ENCODE measurements around the gene MB.

MB gene

DNA sequence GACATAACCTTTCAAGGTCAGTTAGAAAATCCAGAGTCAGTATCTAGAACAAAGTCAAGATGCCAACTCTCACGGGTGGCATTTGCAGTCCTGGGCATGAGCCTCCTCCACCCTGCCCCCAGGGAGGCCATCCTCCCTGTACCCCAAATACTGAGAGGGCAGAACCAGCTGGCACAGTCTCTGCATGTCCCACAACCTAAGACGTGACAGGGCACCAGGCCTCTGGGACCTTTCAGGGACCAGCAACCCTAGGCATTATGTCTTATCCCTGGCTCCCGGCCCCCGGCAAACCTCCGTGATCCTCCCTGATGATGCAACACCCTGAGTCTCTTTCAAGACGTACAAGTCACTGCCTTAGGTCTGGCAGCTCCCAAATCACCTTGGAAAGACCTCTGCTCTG is 2.0 kb downstream of the MB start:
- no peak overlapping the region for H3K4me2 ChIP-seq (ENCODE audit: low read length)
- H3K14ac ChIP-seq (ENCODE audit: low read length): no peak overlapping the region
- no peak overlapping the region for H2AK5ac ChIP-seq (ENCODE audit: low read length)
- no peak overlapping the region for H4K8ac ChIP-seq (ENCODE audit: low read depth, low read length)
- WGBS (ENCODE audit: extremely low coverage, insufficient coverage, insufficient read length): no CpG with 5 or more reads among the region's 6 CpGs
- no peak overlapping the region for H3K18ac ChIP-seq (ENCODE audit: low read length)
- no peak overlapping the region for H3K4me3 ChIP-seq (ENCODE audit: low read depth, low read length)
- no peak overlapping the region for H3K27ac ChIP-seq (ENCODE audit: low read depth, low read length)
- no peak overlapping the region for H3K23ac ChIP-seq (ENCODE audit: low read length)
- no peaks in the 10 kb centered on the region for H3K4me1 ChIP-seq (ENCODE audit: control insufficient read depth in 1 of 2, insufficient read depth in 2 of 2, low read length in 2 of 2)
- H3K4ac ChIP-seq (ENCODE audit: low read depth, low read length): no peak overlapping the region
- no peak overlapping the region for H4K91ac ChIP-seq (ENCODE audit: low read depth, low read length)
- H3K36me3 ChIP-seq (ENCODE audit: control insufficient read depth in 1 of 2, insufficient read depth in 2 of 2, low read length in 2 of 2): no peaks in the 10 kb centered on the region
- no peak for DNase-seq
- H3K9ac ChIP-seq (ENCODE audit: low read length): no peak overlapping the region
- no peaks in the 10 kb centered on the region for H3K27me3 ChIP-seq (ENCODE audit: insufficient read depth, low read length)
- H2AFZ ChIP-seq (ENCODE audit: insufficient read depth, low read length, poor library complexity): no peak overlapping the region
- H3K9me3 ChIP-seq (ENCODE audit: insufficient read depth, low read depth, low read length): no peaks in the 10 kb centered on the region
- no peak overlapping the region for H2BK5ac ChIP-seq (ENCODE audit: low read depth, low read length, poor library complexity)
- H3K79me2 ChIP-seq (ENCODE audit: control insufficient read depth, insufficient read depth, low read length, poor library complexity): no peaks in the 10 kb centered on the region
- H4K12ac ChIP-seq (ENCODE audit: low read depth, low read length): no peak overlapping the region
- H2BK12ac ChIP-seq (ENCODE audit: low read length): no peak overlapping the region
- no peaks in the 10 kb centered on the region for H3K79me1 ChIP-seq (ENCODE audit: low read length)
- no peak overlapping the region for H2BK120ac ChIP-seq (ENCODE audit: insufficient read depth, low read length, poor library complexity)

DNA sequence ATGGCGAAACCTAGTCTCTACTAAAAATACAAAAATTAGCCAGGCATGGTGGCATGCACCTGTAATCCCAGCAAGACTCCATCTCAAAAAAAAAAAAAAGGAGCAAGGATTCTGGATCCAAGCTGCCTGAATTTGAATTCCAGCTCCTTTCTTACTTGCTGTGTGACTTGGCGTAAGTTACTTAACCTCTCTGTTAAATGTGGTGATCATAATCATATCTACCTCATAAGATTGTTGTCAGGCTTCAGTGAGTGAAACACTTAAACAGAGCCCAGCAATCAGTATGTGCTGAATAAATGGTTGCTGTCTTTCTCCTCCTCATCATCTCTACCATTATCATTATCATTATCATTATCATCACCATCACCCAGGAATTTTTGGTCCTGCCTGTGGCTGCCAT is 2.7 kb downstream of the MB start:
- Histone ChIP-seq H3K79me2 (ENCODE audit: control insufficient read depth, insufficient read depth, low read length, poor library complexity) (no peaks in the 10 kb centered on the region), H3K27me3 (ENCODE audit: insufficient read depth, low read length) (no peaks in the 10 kb centered on the region), H3K9ac (ENCODE audit: low read length) (no peak overlapping the region), H3K4me1 (ENCODE audit: control insufficient read depth in 1 of 2, insufficient read depth in 2 of 2, low read length in 2 of 2) (no peaks in the 10 kb centered on the region), H2BK5ac (ENCODE audit: low read depth, low read length, poor library complexity) (no peak overlapping the region), H3K23ac (ENCODE audit: low read length) (no peak overlapping the region), H3K4me2 (ENCODE audit: low read length) (no peak overlapping the region), H2AK5ac (ENCODE audit: low read length) (no peak overlapping the region), H2BK120ac (ENCODE audit: insufficient read depth, low read length, poor library complexity) (no peak overlapping the region), H3K18ac (ENCODE audit: low read length) (no peak overlapping the region), H2AFZ (ENCODE audit: insufficient read depth, low read length, poor library complexity) (no peak overlapping the region), H3K4ac (ENCODE audit: low read depth, low read length) (no peak overlapping the region), H3K79me1 (ENCODE audit: low read length) (no peaks in the 10 kb centered on the region), H3K36me3 (ENCODE audit: control insufficient read depth in 1 of 2, insufficient read depth in 2 of 2, low read length in 2 of 2) (no peaks in the 10 kb centered on the region), H3K14ac (ENCODE audit: low read length) (no peak overlapping the region), H4K8ac (ENCODE audit: low read depth, low read length) (no peak overlapping the region), H4K91ac (ENCODE audit: low read depth, low read length) (no peak overlapping the region), H3K27ac (ENCODE audit: low read depth, low read length) (no peak overlapping the region), H3K9me3 (ENCODE audit: insufficient read depth, low read depth, low read length) (no peaks in the 10 kb centered on the region), H4K12ac (ENCODE audit: low read depth, low read length) (no peak overlapping the region), H2BK12ac (ENCODE audit: low read length) (no peak overlapping the region), H3K4me3 (ENCODE audit: low read depth, low read length) (no peak overlapping the region)
- no peak for DNase-seq
- no CpG with 5 or more reads among the region's 2 CpGs for WGBS (ENCODE audit: extremely low coverage, insufficient coverage, insufficient read length)

DNA sequence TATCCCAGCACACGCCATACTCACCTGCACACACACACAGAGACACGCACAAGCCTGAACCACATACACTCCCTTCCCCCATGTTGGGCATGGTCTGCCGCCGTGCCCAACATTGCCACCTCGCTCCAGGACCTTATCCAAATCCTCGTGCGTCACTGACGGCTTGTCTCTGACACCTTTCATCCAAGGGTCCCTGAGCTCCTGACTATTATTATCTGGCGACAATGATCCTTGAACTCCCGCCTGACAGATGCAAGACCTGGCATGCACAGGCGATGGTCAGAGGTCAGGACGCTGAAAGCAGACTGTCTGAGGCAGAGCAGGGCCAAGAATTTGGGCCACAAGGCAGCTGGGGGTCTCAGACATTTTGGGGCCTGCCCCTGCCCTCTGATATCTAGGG is 4.2 kb downstream of the MB start:
- no peak for DNase-seq
- Histone ChIP-seq H2AFZ (ENCODE audit: insufficient read depth, low read length, poor library complexity) (no peak overlapping the region), H4K91ac (ENCODE audit: low read depth, low read length) (no peak overlapping the region), H3K9me3 (ENCODE audit: insufficient read depth, low read depth, low read length) (peaks cover 1% of the 10 kb centered on the region), H4K8ac (ENCODE audit: low read depth, low read length) (no peak overlapping the region), H3K23ac (ENCODE audit: low read length) (no peak overlapping the region), H3K27ac (ENCODE audit: low read depth, low read length) (no peak overlapping the region), H3K4me1 (ENCODE audit: control insufficient read depth in 1 of 2, insufficient read depth in 2 of 2, low read length in 2 of 2) (no peaks in the 10 kb centered on the region), H3K4me3 (ENCODE audit: low read depth, low read length) (no peak overlapping the region), H3K79me2 (ENCODE audit: control insufficient read depth, insufficient read depth, low read length, poor library complexity) (no peaks in the 10 kb centered on the region), H2BK12ac (ENCODE audit: low read length) (no peak overlapping the region), H3K14ac (ENCODE audit: low read length) (no peak overlapping the region), H2AK5ac (ENCODE audit: low read length) (no peak overlapping the region), H2BK5ac (ENCODE audit: low read depth, low read length, poor library complexity) (no peak overlapping the region), H4K12ac (ENCODE audit: low read depth, low read length) (no peak overlapping the region), H3K9ac (ENCODE audit: low read length) (no peak overlapping the region), H3K79me1 (ENCODE audit: low read length) (no peaks in the 10 kb centered on the region), H3K4me2 (ENCODE audit: low read length) (no peak overlapping the region), H3K4ac (ENCODE audit: low read depth, low read length) (no peak overlapping the region), H2BK120ac (ENCODE audit: insufficient read depth, low read length, poor library complexity) (no peak overlapping the region), H3K18ac (ENCODE audit: low read length) (no peak overlapping the region), H3K36me3 (ENCODE audit: control insufficient read depth in 1 of 2, insufficient read depth in 2 of 2, low read length in 2 of 2) (no peaks in the 10 kb centered on the region), H3K27me3 (ENCODE audit: insufficient read depth, low read length) (no peaks in the 10 kb centered on the region)
- no CpG with 5 or more reads among the region's 12 CpGs for WGBS (ENCODE audit: extremely low coverage, insufficient coverage, insufficient read length)

DNA sequence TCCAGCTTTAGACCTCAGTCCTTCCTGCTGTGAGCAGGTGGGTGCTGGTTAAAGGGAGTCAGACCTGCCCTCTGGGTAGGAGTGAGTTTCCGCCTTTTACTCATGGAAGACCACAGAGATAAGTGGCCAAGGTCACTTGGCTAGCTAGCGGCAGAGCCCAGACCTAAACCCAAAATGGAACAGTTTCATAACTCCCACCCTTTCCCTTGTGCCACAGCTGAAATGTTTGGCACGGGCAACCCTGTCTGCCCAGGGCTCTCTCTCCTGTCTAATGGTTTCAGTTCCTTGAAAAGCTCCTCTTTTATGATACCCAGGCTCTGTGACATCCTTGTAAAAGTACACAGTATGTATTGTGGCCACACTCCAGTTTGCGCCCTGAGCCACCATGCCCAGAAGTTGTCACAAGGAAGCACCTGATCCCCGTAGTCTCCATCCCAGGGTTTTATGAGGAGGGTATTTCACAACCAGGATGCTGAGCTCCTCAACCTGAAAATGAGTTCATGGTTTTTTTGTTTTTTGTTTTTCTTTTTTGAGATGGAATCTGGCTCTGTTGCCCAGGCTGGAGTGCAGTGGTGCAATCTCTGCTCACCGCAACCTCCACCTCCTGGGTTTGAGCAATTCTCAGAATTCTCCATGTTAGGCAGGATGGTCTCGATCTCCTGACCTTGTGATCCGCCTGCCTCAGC is 5.1 kb downstream of the MB start:
- H3K36me3 ChIP-seq (ENCODE audit: control insufficient read depth in 1 of 2, insufficient read depth in 2 of 2, low read length in 2 of 2): no peaks in the 10 kb centered on the region
- no CpG with 5 or more reads among the region's 8 CpGs for WGBS (ENCODE audit: extremely low coverage, insufficient coverage, insufficient read length)
- H3K4ac ChIP-seq (ENCODE audit: low read depth, low read length): no peak overlapping the region
- H4K12ac ChIP-seq (ENCODE audit: low read depth, low read length): no peak overlapping the region
- no peak overlapping the region for H2BK120ac ChIP-seq (ENCODE audit: insufficient read depth, low read length, poor library complexity)
- H4K8ac ChIP-seq (ENCODE audit: low read depth, low read length): no peak overlapping the region
- no peak overlapping the region for H2AFZ ChIP-seq (ENCODE audit: insufficient read depth, low read length, poor library complexity)
- H3K4me3 ChIP-seq (ENCODE audit: low read depth, low read length): no peak overlapping the region
- H4K91ac ChIP-seq (ENCODE audit: low read depth, low read length): no peak overlapping the region
- no peaks in the 10 kb centered on the region for H3K27me3 ChIP-seq (ENCODE audit: insufficient read depth, low read length)
- no peak overlapping the region for H2BK12ac ChIP-seq (ENCODE audit: low read length)
- DNase-seq: no peak
- peaks cover 1% of the 10 kb centered on the region for H3K9me3 ChIP-seq (ENCODE audit: insufficient read depth, low read depth, low read length)
- H3K4me1 ChIP-seq (ENCODE audit: control insufficient read depth in 1 of 2, insufficient read depth in 2 of 2, low read length in 2 of 2): no peaks in the 10 kb centered on the region
- no peaks in the 10 kb centered on the region for H3K79me1 ChIP-seq (ENCODE audit: low read length)
- no peak overlapping the region for H3K23ac ChIP-seq (ENCODE audit: low read length)
- H3K79me2 ChIP-seq (ENCODE audit: control insufficient read depth, insufficient read depth, low read length, poor library complexity): no peaks in the 10 kb centered on the region
- no peak overlapping the region for H2AK5ac ChIP-seq (ENCODE audit: low read length)
- no peak overlapping the region for H2BK5ac ChIP-seq (ENCODE audit: low read depth, low read length, poor library complexity)
- H3K9ac ChIP-seq (ENCODE audit: low read length): no peak overlapping the region
- no peak overlapping the region for H3K14ac ChIP-seq (ENCODE audit: low read length)
- H3K27ac ChIP-seq (ENCODE audit: low read depth, low read length): no peak overlapping the region
- H3K4me2 ChIP-seq (ENCODE audit: low read length): no peak overlapping the region
- no peak overlapping the region for H3K18ac ChIP-seq (ENCODE audit: low read length)

All from trophoblast cell (in vitro differentiated cells and primary cell).